Motor neuron (in vitro differentiated cells): ENCODE measurements around the gene AMMECR1. TPM values are rescaled to one million over a fixed set of nuclear protein-coding genes. Genes with fewer than 3 reads are reported as not detected.
A peak's percentile ranks its signal among the peaks of the same experiment; 100 is the strongest.
"Not testable (repeated sequence)": the region's sequence is repeated elsewhere in the genome, so short reads cannot be mapped to it uniquely, and the experiment has no call there.

Experiments used
- ATAC-seq, 8 experiments: fragments of 200-7000 bp; cut with Tn5 transposase; replicated peaks in 6 of 8; 2 replicates each; pipeline ENCODE4 v1.8.0; 2021; ENCODE audit warnings: mild to moderate bottlenecking in 8 of 8, moderate library complexity in 8 of 8
- H3K27ac ChIP-seq, 2 donors: fragments of 250-450 bp; sonication (Bioruptor Pico); 2 replicates each; pipeline ENCODE4 v1.9.0; 2021; ENCODE audit warnings: antibody characterized with exemption in 2 of 2, mild to moderate bottlenecking in 2 of 2, moderate library complexity in 1 of 2
- H3K4me1 ChIP-seq, 2 donors: fragments of 250-450 bp; sonication (Bioruptor Pico); replicated peaks in 1 of 2; 2 replicates each; pipeline ENCODE4 v1.6.1; 2021; ENCODE audit warnings: antibody characterized with exemption in 2 of 2, mild to moderate bottlenecking in 2 of 2, moderate library complexity in 1 of 2
- H3K4me3 ChIP-seq, 5 donors: fragments of 250-450 bp; sonication (Bioruptor Pico); 2 replicates each; pipeline ENCODE4 v1.9.0; 2021; ENCODE audit warnings: antibody characterized with exemption in 5 of 5, mild to moderate bottlenecking in 5 of 5, moderate library complexity in 4 of 5
- WGBS, 10 experiments: fragments of 450-650 bp; shearing (Covaris generic); methylation state at CpG; one replicate each; pipeline ENCODE4 v1.0.0; 2022; 5-methylcytosine and 5-hydroxymethylcytosine counted together
- in situ Hi-C, 9 experiments: fragments of 400-800 bp; cut with MboI; loops; one replicate each; pipeline ENCODE4 v1.15.0; 2021; ENCODE audit warnings: low sequenced_read_pairs in 9 of 9, low pct_unique_long_range_greater_than_20kb in 2 of 9; ENCODE audit not compliant: unreplicated experiment in 9 of 9
- total RNA-seq, 8 experiments: library from RNA; unstranded; fragments of 300-600 nt; gene quantifications; 2 replicates each; pipeline versions ENCODE4 v1.2.3 to v1.2.4, GENCODE V29; 2022

Gene AMMECR1
- total RNA-seq, 8 experiments from 2014 or later = 3.3 to 9.9 (median 5.9) TPM

DNA sequence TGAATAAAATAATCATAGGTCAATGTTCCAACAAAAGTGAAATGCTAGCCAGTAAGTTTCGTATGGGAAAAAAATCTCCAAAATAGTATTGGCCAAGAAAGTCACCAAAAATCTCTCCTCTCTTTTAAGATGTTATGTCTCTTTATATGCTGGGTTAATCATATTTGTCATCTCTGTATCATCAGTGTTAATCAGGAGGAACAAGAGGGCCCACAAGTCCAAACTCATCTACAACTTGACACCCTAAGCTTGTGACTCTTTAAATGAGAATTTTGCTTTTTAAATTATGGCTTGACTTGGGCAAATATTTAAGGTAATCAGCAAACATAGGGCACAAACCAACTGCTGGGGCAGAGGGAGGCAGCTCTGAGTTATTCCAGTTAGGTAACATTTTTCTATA is 75.5 kb downstream of the AMMECR1 start:
- WGBS, 10 experiments = 25 to 100% (median 75%) methylated on average over 1 of the region's 1 CpG; no CpG with 5 or more reads in 7 of the 10 experiments
- H3K27ac ChIP-seq = no peak overlapping the region
- H3K4me1 ChIP-seq = no peaks in the 10 kb centered on the region
- in situ Hi-C loops = no loop called here
- H3K4me3 ChIP-seq = no peak overlapping the region
- no peak for ATAC-seq

DNA sequence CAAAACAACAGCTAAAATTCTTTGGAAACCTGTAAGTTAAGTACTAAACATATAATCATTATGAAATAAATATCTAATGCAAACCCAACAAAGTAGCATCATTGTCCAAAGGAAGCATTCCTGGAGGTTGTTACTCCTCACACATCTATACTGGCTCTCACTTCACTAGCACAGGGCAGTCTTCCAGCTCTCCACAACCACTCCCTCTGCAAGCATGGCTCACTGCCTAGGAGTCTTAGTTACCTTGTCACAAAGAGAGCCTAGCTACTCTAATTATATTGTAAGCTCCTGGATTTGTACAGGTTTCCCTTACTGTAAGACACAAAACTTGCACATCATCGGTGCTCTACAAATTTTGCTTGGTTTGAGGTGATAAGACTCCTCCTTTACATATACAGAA is 76.1 kb downstream of the AMMECR1 start:
- in situ Hi-C loops = no loop called here
- H3K27ac ChIP-seq = no peak overlapping the region
- peak in 3 of 8 experiments; percentile 60 to 74 (median 72) for ATAC-seq
- no peaks in the 10 kb centered on the region for H3K4me1 ChIP-seq
- WGBS, 10 experiments = 63 to 100% (median 100%) methylated on average over 1 of the region's 1 CpG; no CpG with 5 or more reads in 7 of the 10 experiments
- H3K4me3 ChIP-seq = no peak overlapping the region

DNA sequence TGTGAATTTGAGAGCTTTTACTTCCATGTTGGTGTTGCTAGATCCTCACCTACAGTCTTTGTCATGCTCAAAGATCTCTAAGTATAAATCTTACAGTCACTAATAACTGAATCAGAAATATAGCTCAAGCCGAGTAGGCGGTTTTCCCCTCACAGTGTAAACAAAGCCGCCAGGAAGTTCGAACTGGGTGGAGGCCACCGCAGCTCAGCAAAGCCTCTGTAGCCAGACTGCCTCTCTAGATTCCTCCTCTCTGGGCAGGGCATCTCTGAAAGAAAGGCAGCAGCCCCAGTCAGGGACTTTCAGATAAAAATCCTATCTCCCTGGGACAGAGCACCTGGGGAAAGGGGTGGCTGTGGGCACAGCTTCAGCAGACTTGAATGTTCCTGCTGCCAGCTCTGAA is 79.6 kb downstream of the AMMECR1 start:
- in situ Hi-C loops, H3K4me1 ChIP-seq, H3K4me3 ChIP-seq, H3K27ac ChIP-seq, ATAC-seq: not testable (repeated sequence)
- WGBS, 10 experiments = 55% methylated on average over 5 of the region's 5 CpGs; no CpG with 5 or more reads in 9 of the 10 experiments

DNA sequence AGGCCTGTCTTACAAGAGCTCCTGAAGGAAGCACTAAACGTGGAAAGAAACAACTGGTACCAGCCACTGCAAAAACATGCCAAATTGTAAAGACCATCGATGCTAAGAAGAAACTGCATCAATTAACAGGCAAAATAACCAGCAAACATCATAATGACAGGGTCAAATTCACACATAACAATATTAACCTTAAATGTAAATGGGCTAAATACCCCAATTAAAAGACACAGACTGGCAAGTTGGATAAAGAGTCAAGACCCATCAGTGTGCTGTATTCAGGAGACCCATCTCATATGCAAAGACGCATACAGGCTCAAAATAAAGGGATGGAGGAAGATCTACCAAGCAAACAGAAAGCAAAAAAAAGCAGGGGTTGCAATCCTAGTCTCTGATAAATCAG is 86.4 kb downstream of the AMMECR1 start:
- H3K4me1 ChIP-seq, in situ Hi-C loops, H3K27ac ChIP-seq, H3K4me3 ChIP-seq, ATAC-seq: not testable (repeated sequence)
- 50 to 60% methylated on average over 1 to 2 of the region's 3 CpGs; no CpG with 5 or more reads in 8 of the 10 experiments for WGBS, 10 experiments

DNA sequence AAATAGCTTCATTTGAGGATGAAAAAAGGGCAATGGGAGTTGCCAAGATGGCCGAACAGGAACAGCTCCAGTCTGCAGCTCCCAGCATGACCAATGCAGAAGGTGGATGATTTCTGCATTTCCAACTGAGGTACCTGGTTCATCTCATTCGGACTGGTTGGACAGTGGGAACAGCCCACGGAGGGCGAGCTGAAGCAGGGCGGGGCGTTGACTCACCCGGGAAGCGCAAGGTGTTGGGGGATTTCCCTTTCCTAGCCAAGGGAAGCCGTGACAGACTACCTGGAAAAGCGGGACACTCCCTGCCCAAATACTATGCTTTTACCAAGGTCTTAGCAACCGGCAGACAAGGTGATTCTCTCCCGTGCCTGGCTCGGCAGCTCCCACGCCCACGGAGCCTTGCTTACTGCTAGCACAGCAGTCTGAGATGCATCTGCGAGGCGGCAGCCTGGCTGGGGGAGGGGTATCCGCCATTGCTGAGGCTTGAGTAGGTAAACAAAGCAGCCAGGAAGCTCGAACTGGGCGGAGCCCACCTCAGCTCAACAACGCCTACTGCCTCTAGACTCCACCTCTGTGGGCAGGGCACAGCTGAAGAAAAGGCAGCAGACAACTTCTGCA is 88.3 kb downstream of the AMMECR1 start:
- H3K27ac ChIP-seq, ATAC-seq, H3K4me1 ChIP-seq, in situ Hi-C loops: not testable (repeated sequence)
- WGBS, 10 experiments = 43% methylated on average over 1 of the region's 21 CpGs; no CpG with 5 or more reads in 9 of the 10 experiments
- H3K4me3 ChIP-seq = peak overlapping the region in 1 of 5 donors; percentile 21

DNA sequence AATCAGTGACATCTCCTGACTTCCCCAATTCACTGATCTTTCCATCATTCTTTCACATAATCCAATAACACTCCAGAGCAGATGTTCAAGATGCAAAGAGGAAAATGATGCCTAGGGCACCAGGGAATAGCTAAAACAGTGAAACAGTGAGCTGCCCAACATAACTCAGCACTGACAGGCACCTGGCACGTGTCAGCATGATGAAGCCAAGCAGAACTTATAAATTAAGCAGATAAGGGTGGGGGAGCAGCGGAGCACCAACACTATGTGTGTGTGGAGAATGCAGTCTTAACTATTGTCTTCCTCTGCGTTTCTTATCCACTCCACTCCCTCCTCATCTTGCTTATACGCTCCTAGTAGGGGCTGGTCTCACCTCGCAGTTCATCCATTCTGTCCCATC is 89.4 kb downstream of the AMMECR1 start:
- in situ Hi-C loops = no loop called here
- 66 to 100% methylated on average over 3 to 4 of the region's 5 CpGs; no CpG with 5 or more reads in 8 of the 10 experiments for WGBS, 10 experiments

DNA sequence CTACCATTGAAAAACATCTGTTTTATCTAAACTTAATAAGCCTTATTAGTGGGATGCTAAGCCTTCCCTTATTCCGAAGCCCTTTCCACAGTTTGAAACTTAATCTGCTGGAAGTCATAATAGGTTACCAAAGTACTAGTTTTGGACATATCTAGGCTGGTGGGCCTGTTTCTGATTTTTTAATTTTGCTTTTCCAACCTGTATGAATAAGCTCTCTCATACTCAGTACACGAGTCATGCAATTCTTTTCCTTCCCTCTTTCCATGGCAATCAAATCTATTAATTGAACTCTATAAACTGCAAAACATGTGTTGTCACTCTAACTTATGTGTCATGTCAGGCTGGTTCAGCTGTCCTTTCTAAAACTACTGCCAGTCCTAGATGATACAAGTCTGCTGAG is 91.0 kb downstream of the AMMECR1 start:
- Histone ChIP-seq H3K4me1 (no peaks in the 10 kb centered on the region), H3K4me3 (no peak overlapping the region), H3K27ac (no peak overlapping the region)
- 19 to 100% (median 78%) methylated on average over 1 to 2 of the region's 2 CpGs; no CpG with 5 or more reads in 4 of the 10 experiments for WGBS, 10 experiments
- in situ Hi-C loops = no loop called here
- ATAC-seq = no peak

More for the DNA sequence above, 89.4 kb downstream of the AMMECR1 start:
- H3K27ac ChIP-seq = no peak overlapping the region
- no peaks in the 10 kb centered on the region for H3K4me1 ChIP-seq
- no peak overlapping the region for H3K4me3 ChIP-seq
- ATAC-seq = peak in 1 of 8 experiments; percentile 56

DNA sequence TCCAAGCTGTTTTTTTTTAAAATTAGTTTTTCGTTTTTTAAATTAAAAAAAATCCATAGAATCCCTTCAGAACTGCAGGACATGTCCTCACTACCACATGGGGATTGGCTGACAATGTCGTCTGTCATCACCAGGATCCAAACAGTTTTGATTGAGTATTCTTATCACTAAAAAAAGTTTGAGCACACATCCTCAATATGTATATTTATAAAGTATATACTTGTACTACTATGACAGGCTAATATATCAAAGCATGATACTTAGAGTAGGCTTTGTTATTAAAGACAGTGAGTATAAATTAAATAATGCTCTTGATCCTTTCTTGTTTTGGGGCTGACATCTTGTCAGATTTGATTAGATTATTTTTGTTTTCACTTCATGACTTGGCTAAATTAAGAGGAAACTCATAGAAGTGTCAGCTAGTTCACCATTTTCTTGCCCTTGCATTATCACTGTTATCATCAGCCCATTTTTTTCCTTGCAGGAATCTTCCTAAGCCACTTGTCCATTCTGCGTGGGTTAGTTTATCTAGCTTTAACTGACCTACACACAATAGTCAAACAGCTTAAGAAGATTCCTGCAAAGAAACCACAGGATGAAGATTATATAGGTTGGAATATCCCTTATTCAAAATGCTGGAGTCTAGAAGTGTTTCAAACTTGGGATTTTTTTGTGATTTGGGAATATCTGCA is 92.8 kb downstream of the AMMECR1 start:
- Histone ChIP-seq H3K27ac (no peak overlapping the region), H3K4me1 (no peaks in the 10 kb centered on the region), H3K4me3 (no peak overlapping the region)
- ATAC-seq = no peak
- in situ Hi-C loops = no loop called here
- 29 to 100% (median 52%) methylated on average over 1 to 3 of the region's 3 CpGs; no CpG with 5 or more reads in 3 of the 10 experiments for WGBS, 10 experiments

DNA sequence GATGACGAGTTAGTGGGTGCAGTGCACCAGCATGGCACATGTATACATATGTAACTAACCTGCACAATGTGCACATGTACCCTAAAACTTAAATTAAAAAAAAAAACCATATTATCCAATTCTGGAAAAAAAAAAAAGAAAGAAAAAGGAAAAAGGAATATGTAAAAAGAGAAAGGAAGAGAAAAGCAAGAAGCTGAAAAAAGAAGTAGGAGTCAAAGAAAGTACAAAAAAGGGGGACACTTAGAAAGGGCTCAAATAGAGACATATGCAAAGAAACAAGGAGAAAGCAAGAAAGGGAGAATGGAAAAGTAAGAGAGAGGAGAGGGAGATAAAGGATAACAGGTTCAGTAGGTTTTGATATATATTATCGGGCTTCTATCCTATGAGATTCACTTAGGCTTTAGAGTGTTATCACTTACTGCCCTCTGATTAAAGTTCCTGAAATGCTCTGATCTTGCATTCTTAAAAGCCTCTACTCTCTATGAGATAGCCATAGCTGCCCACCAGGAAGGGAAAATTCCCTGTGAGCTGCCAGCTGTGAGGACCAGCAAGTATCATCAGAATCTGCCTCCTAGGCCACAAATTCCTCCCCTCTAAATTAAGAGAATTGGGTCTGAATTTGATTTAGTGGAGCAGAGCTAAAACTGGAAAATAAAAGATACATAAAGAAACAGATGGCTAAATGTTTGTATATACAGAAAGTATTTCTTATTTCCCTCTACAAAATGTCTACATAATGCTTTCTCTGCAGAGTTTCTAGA is 95.2 kb downstream of the AMMECR1 start:
- H3K27ac ChIP-seq = no peak overlapping the region
- H3K4me3 ChIP-seq = no peak overlapping the region
- ATAC-seq = no peak
- in situ Hi-C loops = no loop called here
- H3K4me1 ChIP-seq = no peaks in the 10 kb centered on the region
- WGBS, 10 experiments = 67 to 100% (median 83%) methylated on average over 1 to 2 of the region's 2 CpGs; no CpG with 5 or more reads in 5 of the 10 experiments

DNA sequence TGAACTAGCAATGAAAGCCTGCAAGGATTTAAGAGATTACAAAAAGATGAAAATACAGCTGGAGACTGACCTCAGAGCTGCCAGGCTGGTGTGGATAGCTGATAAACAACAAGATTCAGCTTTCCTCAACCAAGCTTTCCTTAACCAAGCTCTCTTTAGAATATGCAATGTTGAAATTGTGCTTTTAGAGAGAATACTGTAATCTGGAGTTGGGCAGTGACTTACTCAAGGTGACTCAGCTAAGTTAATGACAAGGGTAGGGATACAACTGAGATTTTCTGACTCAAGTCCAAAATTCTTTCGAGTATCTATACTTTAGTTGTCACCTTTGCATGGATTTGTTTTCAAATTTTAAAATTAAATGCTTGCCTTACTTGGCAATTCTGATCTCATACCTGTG is 98.0 kb downstream of the AMMECR1 start:
- Histone ChIP-seq H3K4me1 (no peaks in the 10 kb centered on the region), H3K27ac (no peak overlapping the region), H3K4me3 (no peak overlapping the region)
- in situ Hi-C loops = no loop called here
- WGBS, 10 experiments = 20 to 100% (median 50%) methylated on average over 1 of the region's 1 CpG; no CpG with 5 or more reads in 7 of the 10 experiments
- peak in 2 of 8 experiments; percentile 72 to 81 for ATAC-seq

DNA sequence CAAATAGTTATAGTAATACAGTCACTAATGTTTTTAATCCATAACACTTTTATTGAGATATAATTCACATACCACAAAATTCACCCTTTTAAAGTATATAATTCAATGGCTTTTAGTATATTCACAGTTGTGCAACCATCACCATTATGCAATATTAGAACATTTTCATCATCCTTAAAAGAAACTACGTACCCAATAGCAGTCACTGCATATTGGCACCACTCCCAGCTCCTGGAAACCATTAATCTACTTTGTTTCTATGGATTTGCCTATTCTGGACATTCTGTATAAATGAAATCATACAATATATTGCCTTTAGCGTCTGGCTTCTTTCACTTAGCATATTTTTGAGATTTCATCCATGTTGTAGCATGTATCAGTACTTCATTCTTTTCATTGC is 99.3 kb downstream of the AMMECR1 start:
- ATAC-seq = no peak
- in situ Hi-C loops = no loop called here
- no peak overlapping the region for H3K4me3 ChIP-seq
- no peaks in the 10 kb centered on the region for H3K4me1 ChIP-seq
- WGBS, 10 experiments = 0 to 100% (median 35%) methylated on average over 1 to 2 of the region's 2 CpGs; no CpG with 5 or more reads in 4 of the 10 experiments
- no peak overlapping the region for H3K27ac ChIP-seq

DNA sequence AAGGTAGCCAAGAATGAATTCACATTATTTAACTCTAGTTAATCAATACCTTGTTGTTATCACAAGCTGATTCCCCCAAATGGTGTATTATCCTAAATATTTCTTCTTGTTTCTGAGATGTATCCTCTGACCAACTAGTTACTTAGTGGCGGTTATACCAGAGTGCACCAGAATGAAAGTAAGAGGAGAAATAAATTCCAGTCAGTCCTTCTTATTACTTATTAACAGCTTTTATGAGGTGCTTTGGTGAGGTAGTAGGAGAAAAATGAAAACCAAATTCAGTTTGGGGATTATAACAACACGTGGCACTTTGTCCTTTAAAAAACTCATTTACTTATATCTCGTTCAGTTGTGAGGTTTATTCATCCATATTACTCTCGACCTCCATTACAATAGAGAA is 101.9 kb downstream of the AMMECR1 start:
- WGBS, 10 experiments = 55 to 100% (median 96%) methylated on average over 1 to 4 of the region's 4 CpGs; no CpG with 5 or more reads in 5 of the 10 experiments
- ATAC-seq = no peak
- Histone ChIP-seq H3K4me3 (no peak overlapping the region), H3K4me1 (no peaks in the 10 kb centered on the region), H3K27ac (no peak overlapping the region)
- in situ Hi-C loops = no loop called here

DNA sequence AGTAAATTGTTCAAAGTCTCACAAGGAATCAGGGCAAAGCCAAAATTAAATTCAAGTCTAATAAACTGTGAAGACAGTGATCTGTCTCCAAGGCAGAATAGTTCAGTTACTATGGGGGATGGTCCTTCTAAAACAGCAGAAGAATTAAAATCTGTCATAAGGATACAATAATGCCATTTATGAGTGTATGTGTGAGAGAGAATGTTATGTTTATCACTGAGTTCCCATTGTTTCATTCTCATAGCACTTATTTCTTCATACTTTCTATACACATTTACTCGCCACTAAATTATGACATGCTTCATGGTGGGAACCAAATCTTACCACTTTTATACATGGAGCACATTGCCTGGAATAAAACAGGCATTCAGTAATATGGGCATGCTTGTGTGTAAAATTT is 102.5 kb downstream of the AMMECR1 start:
- no peak for ATAC-seq
- Histone ChIP-seq H3K27ac (no peak overlapping the region), H3K4me3 (no peak overlapping the region), H3K4me1 (no peaks in the 10 kb centered on the region)
- 20 to 100% (median 44%) methylated on average over 1 of the region's 1 CpG; no CpG with 5 or more reads in 7 of the 10 experiments for WGBS, 10 experiments
- in situ Hi-C loops = no loop called here
